HG03558 (cell line): ENCODE measurements around the gene TLE5.

Source experiments
- ATAC-seq: cut with Tn5 transposase; IDR thresholded peaks from one replicate; pipeline ENCODE4 v1.9.1; 2021; ENCODE audit warnings: moderate number of reproducible peaks; ENCODE audit not compliant: unreplicated experiment; ENCODE audit errors: extremely low read depth

The TLE5 gene

GRCh38 chr19:3006075-3006767, 56.1 kb downstream of the TLE5 start:
- ATAC-seq, result no peak

- ATAC-seq, result no peak
These were observed 57.0 kb downstream of the TLE5 start for GRCh38 chr19:3005345-3005744.

- ATAC-seq, result no peak
These were observed 57.8 kb downstream of the TLE5 start for GRCh38 chr19:3004522-3004921.

- no peak for ATAC-seq
These were observed 59.2 kb downstream of the TLE5 start for GRCh38 chr19:3003046-3003445.
